Liver (tissue), 9 donors: ENCODE results near the gene GMCL1. TPM values are rescaled to one million over a fixed set of nuclear protein-coding genes. Genes with fewer than 3 reads are reported as not detected.

Experiments
- DNase-seq: peaks from one replicate; pipeline ENCODE4 v3.0.0-alpha.2; 2017; ENCODE audit warnings: low spot score
- H3K27ac ChIP-seq, 2 donors: one replicate each; pipeline ENCODE4 v1.7.0; 2013; ENCODE audit warnings: inconsistent platforms in 2 of 2, low read length in 2 of 2, control low read depth in 1 of 2, low read depth in 1 of 2, mild to moderate bottlenecking in 1 of 2
- H3K27me3 ChIP-seq, 4 donors: one replicate each; pipeline versions ENCODE4 v1.6.1 to v1.7.0; 2013; ENCODE audit warnings: low read length in 3 of 4, inconsistent platforms in 1 of 4, mild to moderate bottlenecking in 1 of 4, moderate library complexity in 1 of 4; ENCODE audit not compliant: control insufficient read depth in 4 of 4, insufficient read depth in 4 of 4
- H3K36me3 ChIP-seq, 4 donors: one replicate each; pipeline versions ENCODE4 v1.6.1 to v1.7.0; 2013; ENCODE audit warnings: low read length in 3 of 4, mild to moderate bottlenecking in 3 of 4, low read depth in 1 of 4, moderate library complexity in 1 of 4; ENCODE audit not compliant: control insufficient read depth in 4 of 4, insufficient read depth in 3 of 4
- H3K4me1 ChIP-seq, 4 donors: one replicate each; pipeline versions ENCODE4 v1.6.1 to v1.7.0; 2013; ENCODE audit warnings: low read length in 3 of 4, mild to moderate bottlenecking in 3 of 4, moderate library complexity in 1 of 4; ENCODE audit not compliant: control insufficient read depth in 4 of 4, insufficient read depth in 4 of 4
- H3K4me3 ChIP-seq, 3 donors: one replicate each; pipeline versions ENCODE4 v1.6.1 to v1.7.0; 2013; ENCODE audit warnings: low read length in 3 of 3, control low read depth in 1 of 3, low read depth in 1 of 3, mild to moderate bottlenecking in 1 of 3
- H3K9ac ChIP-seq, 2 donors: one replicate each; pipeline ENCODE4 v1.7.0; 2013; ENCODE audit warnings: low read length in 2 of 2, mild to moderate bottlenecking in 2 of 2, moderate library complexity in 2 of 2, control low read depth in 1 of 2, low read depth in 1 of 2
- H3K9me3 ChIP-seq, 4 donors: one replicate each; pipeline versions ENCODE4 v1.6.1 to v1.7.0; 2013; ENCODE audit warnings: low read length in 3 of 4; ENCODE audit not compliant: control insufficient read depth in 4 of 4
- ATF3 ChIP-seq: IDR thresholded peaks from 2 replicates; pipeline ENCODE4 v1.6.1; 2016; ENCODE audit warnings: antibody characterized with exemption
- EGR1 ChIP-seq, 2 donors: IDR thresholded peaks; 2 replicates each; pipeline ENCODE4 v1.6.1; 2016 to 2018; ENCODE audit warnings: antibody characterized with exemption in 2 of 2, low read depth in 2 of 2
- FOXA1 ChIP-seq: IDR thresholded peaks from 2 replicates; pipeline ENCODE4 v1.6.1; 2016; ENCODE audit warnings: antibody characterized with exemption
- FOXA2 ChIP-seq: IDR thresholded peaks from 2 replicates; pipeline ENCODE4 v1.6.1; 2016; ENCODE audit warnings: antibody characterized with exemption
- GABPA ChIP-seq, 2 donors: IDR thresholded peaks in 1 of 2; conservative IDR thresholded peaks in 1 of 2; 2 replicates each; pipeline ENCODE4 v1.6.1; 2016; ENCODE audit warnings: antibody characterized with exemption in 2 of 2, mild to moderate bottlenecking in 1 of 2, moderate library complexity in 1 of 2
- HNF4A ChIP-seq, 2 donors: conservative IDR thresholded peaks; 2 replicates each; pipeline ENCODE4 v1.6.1; 2016; ENCODE audit warnings: antibody characterized with exemption in 2 of 2, mild to moderate bottlenecking in 2 of 2
- HNF4G ChIP-seq: IDR thresholded peaks from 2 replicates; pipeline ENCODE4 v1.6.1; 2016; ENCODE audit warnings: antibody characterized with exemption
- JUND ChIP-seq, 2 donors: IDR thresholded peaks; 2 replicates each; pipeline ENCODE4 v1.6.1; 2016; ENCODE audit warnings: antibody characterized with exemption in 2 of 2
- NR2F2 ChIP-seq: IDR thresholded peaks from 2 replicates; pipeline ENCODE4 v1.6.1; 2016; ENCODE audit warnings: antibody characterized with exemption
- RAD21 ChIP-seq, 2 donors: IDR thresholded peaks; 2 replicates each; pipeline ENCODE4 v1.6.1; 2016; ENCODE audit warnings: antibody characterized with exemption in 2 of 2, mild to moderate bottlenecking in 2 of 2
- REST ChIP-seq: IDR thresholded peaks from 2 replicates; pipeline ENCODE4 v1.6.1; 2016; ENCODE audit warnings: antibody characterized with exemption, mild to moderate bottlenecking
- RXRA ChIP-seq, 2 donors: IDR thresholded peaks; 2 replicates each; pipeline ENCODE4 v1.6.1; 2017 to 2018; ENCODE audit warnings: antibody characterized with exemption in 2 of 2, mild to moderate bottlenecking in 1 of 2
- SP1 ChIP-seq: IDR thresholded peaks from 2 replicates; pipeline ENCODE4 v1.6.1; 2018; ENCODE audit warnings: antibody characterized with exemption, mild to moderate bottlenecking
- TAF1 ChIP-seq: conservative IDR thresholded peaks from 2 replicates; pipeline ENCODE4 v1.6.1; 2016; ENCODE audit warnings: antibody characterized with exemption, mild to moderate bottlenecking
- YY1 ChIP-seq: IDR thresholded peaks from 2 replicates; pipeline ENCODE4 v1.6.1; 2016; ENCODE audit warnings: antibody characterized with exemption, mild to moderate bottlenecking
- WGBS: extraction: QIAGEN DNeasy Blood & Tissue Kit; methylation state at CpG from one replicate; pipeline ENCODE4 v1.1.7; 2013; 5-methylcytosine and 5-hydroxymethylcytosine counted together
- polyA plus RNA-seq, 2 donors: library from polyadenylated mRNA; stranded (reverse) in 1 of 2; unstranded in 1 of 2; fragments of 200-250 nt in 1 of 2; fragments of >200 nt in 1 of 2; fragmentation: Nextera tagmentation in 1 of 2; extraction: Ambion mirVana in 1 of 2; gene quantifications; one replicate each; pipeline versions ENCODE4 v1.2.1 to v1.2.3, GENCODE V29; 2013 to 2015
- total RNA-seq, 2 donors: library from RNA; depleted of rRNA; stranded (reverse); fragments of >200 nt; gene quantifications; one replicate each; pipeline ENCODE4 v1.2.3, GENCODE V29; 2014
- TF ChIP-seq, protein P1 (sequence below): IDR thresholded peaks from 2 replicates; pipeline ENCODE4 v1.6.1; 2016; ENCODE audit warnings: antibody characterized with exemption
- TF ChIP-seq, protein P2 (sequence below): fragments of 150-350 bp; IDR thresholded peaks from 2 replicates; pipeline ENCODE4 v1.5.1; 2017; ENCODE audit warnings: improper control_type of control experiment, low read depth, low read length; ENCODE audit not compliant: missing input control
- TF ChIP-seq, protein P3 (sequence below): IDR thresholded peaks from 2 replicates; pipeline ENCODE4 v1.6.1; 2016; ENCODE audit warnings: antibody characterized with exemption
- donor health status: healthy.
- donor health status: healthy.
- donor health status: healthy.
- donor health status: healthy.
- donor health status: healthy.

Gene GMCL1
- total and polyA plus RNA-seq, 4 donors: 5.0 to 11.2 (median 7.0) TPM

DNA sequence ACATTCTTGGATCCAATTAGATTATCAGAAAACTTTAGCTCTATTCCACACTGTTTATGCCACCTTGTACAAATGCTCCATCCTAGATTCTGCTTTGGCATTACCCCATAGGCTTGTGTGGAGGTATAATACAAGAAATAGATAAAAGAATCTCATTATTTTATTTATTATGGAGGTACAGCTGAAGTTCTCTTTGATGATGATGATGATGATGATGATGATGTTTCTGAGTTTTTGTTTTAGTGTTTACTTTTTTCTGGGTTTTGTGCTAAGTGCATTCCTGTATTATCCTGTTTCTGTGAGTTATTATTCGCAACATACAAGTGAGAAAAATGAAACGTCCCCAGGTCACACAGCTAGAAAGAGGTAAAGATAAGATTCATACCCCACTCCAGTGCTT lies 44.1 kb upstream of the GMCL1 start:
- WGBS: 93% methylated on average over 2 of the region's 2 CpGs
- H3K4me3 ChIP-seq: no peak overlapping the region
- H3K9ac ChIP-seq: no peak overlapping the region
- peak overlapping the region in 1 of 2 donors; percentile 48 for H3K27ac ChIP-seq
- peaks cover 0 to 10% (median 3%) of the 10 kb centered on the region in 4 donors for H3K36me3 ChIP-seq
- no peak for DNase-seq
- H3K27me3 ChIP-seq: no peaks in the 10 kb centered on the region
- peaks cover 13 to 65% (median 45%) of the 10 kb centered on the region in 4 donors for H3K4me1 ChIP-seq
- TF ChIP-seq HNF4G (no peak), JUND (IDR thresholded peaks at IDR 0.05) (no peak), RXRA (IDR thresholded peaks at IDR 0.05) (no peak), RAD21 (IDR thresholded peaks at IDR 0.05) (no peak), YY1 (no peak), ATF3 (no peak), FOXA2 (no peak), FOXA1 (no peak), SP1 (no peak), TAF1 (no peak), HNF4A (conservative IDR thresholded peaks at IDR 0.05) (no peak), REST (no peak), EGR1 (IDR thresholded peaks at IDR 0.05; ENCODE audit: low read depth in 2 of 2) (no peak)
- TF ChIP-seq, protein P1, sequence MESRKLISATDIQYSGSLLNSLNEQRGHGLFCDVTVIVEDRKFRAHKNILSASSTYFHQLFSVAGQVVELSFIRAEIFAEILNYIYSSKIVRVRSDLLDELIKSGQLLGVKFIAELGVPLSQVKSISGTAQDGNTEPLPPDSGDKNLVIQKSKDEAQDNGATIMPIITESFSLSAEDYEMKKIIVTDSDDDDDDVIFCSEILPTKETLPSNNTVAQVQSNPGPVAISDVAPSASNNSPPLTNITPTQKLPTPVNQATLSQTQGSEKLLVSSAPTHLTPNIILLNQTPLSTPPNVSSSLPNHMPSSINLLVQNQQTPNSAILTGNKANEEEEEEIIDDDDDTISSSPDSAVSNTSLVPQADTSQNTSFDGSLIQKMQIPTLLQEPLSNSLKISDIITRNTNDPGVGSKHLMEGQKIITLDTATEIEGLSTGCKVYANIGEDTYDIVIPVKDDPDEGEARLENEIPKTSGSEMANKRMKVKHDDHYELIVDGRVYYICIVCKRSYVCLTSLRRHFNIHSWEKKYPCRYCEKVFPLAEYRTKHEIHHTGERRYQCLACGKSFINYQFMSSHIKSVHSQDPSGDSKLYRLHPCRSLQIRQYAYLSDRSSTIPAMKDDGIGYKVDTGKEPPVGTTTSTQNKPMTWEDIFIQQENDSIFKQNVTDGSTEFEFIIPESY: no peak
- TF ChIP-seq, protein P2, sequence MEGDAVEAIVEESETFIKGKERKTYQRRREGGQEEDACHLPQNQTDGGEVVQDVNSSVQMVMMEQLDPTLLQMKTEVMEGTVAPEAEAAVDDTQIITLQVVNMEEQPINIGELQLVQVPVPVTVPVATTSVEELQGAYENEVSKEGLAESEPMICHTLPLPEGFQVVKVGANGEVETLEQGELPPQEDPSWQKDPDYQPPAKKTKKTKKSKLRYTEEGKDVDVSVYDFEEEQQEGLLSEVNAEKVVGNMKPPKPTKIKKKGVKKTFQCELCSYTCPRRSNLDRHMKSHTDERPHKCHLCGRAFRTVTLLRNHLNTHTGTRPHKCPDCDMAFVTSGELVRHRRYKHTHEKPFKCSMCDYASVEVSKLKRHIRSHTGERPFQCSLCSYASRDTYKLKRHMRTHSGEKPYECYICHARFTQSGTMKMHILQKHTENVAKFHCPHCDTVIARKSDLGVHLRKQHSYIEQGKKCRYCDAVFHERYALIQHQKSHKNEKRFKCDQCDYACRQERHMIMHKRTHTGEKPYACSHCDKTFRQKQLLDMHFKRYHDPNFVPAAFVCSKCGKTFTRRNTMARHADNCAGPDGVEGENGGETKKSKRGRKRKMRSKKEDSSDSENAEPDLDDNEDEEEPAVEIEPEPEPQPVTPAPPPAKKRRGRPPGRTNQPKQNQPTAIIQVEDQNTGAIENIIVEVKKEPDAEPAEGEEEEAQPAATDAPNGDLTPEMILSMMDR: no peak
- TF ChIP-seq, protein P3, sequence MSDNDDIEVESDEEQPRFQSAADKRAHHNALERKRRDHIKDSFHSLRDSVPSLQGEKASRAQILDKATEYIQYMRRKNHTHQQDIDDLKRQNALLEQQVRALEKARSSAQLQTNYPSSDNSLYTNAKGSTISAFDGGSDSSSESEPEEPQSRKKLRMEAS: no peak
- no peaks in the 10 kb centered on the region for H3K9me3 ChIP-seq

- no peak overlapping the region for H3K27ac ChIP-seq
- WGBS: 88% methylated on average over 4 of the region's 4 CpGs
- peaks cover 7 to 60% (median 40%) of the 10 kb centered on the region in 4 donors for H3K4me1 ChIP-seq
- H3K4me3 ChIP-seq: no peak overlapping the region
- H3K36me3 ChIP-seq: peaks cover 0 to 10% (median 3%) of the 10 kb centered on the region in 4 donors
- no peak overlapping the region for H3K9ac ChIP-seq
- no peaks in the 10 kb centered on the region for H3K9me3 ChIP-seq
- DNase-seq: no peak
- no peaks in the 10 kb centered on the region for H3K27me3 ChIP-seq
- TF ChIP-seq YY1 (no peak), NR2F2 (no peak), HNF4A (conservative IDR thresholded peaks at IDR 0.05) (no peak), REST (no peak), RAD21 (IDR thresholded peaks at IDR 0.05) (no peak), EGR1 (IDR thresholded peaks at IDR 0.05; ENCODE audit: low read depth in 2 of 2) (no peak), FOXA1 (no peak), FOXA2 (no peak), RXRA (IDR thresholded peaks at IDR 0.05) (no peak), GABPA (IDR thresholded peaks at IDR 0.05 in 1 of 2, conservative IDR thresholded peaks at IDR 0.05 in 1 of 2) (no peak)
- TF ChIP-seq, protein P3: no peak
Observed at GRCh38 chr2:69786052-69786560, 43.4 kb upstream of the GMCL1 start.
